ENCODE measurements around the gene CARD14.

DNA sequence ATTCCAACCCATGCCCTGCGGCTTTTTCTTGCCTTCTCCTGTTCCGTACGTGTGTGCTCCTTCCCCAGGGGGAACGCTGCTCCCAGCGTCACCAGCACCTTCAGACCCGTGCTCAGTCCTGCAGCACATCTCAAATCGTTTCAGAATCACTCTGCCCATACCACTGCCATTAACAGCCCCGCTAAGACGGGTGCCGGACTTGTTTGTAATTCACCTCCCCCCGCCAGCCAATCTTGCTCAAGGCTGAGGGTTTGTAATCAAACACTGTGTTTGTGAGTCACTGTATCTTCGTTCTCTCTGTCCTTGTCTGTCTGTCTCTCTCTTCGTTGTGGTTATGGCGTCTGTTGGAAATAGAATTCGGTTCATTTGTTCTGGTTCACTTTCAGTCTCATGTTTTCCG lies 17.3 kb downstream of the CARD14 start:
- TF ChIP-seq, protein P1, sequence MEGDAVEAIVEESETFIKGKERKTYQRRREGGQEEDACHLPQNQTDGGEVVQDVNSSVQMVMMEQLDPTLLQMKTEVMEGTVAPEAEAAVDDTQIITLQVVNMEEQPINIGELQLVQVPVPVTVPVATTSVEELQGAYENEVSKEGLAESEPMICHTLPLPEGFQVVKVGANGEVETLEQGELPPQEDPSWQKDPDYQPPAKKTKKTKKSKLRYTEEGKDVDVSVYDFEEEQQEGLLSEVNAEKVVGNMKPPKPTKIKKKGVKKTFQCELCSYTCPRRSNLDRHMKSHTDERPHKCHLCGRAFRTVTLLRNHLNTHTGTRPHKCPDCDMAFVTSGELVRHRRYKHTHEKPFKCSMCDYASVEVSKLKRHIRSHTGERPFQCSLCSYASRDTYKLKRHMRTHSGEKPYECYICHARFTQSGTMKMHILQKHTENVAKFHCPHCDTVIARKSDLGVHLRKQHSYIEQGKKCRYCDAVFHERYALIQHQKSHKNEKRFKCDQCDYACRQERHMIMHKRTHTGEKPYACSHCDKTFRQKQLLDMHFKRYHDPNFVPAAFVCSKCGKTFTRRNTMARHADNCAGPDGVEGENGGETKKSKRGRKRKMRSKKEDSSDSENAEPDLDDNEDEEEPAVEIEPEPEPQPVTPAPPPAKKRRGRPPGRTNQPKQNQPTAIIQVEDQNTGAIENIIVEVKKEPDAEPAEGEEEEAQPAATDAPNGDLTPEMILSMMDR (IDR thresholded peaks at IDR 0.05), result no peak
- TF ChIP-seq POLR2A (IDR thresholded peaks at IDR 0.05), result no peak

Measured in right lobe of liver (tissue), 4 donors.